Measurements from ENCODE around the gene ASPSCR1.

DNA sequence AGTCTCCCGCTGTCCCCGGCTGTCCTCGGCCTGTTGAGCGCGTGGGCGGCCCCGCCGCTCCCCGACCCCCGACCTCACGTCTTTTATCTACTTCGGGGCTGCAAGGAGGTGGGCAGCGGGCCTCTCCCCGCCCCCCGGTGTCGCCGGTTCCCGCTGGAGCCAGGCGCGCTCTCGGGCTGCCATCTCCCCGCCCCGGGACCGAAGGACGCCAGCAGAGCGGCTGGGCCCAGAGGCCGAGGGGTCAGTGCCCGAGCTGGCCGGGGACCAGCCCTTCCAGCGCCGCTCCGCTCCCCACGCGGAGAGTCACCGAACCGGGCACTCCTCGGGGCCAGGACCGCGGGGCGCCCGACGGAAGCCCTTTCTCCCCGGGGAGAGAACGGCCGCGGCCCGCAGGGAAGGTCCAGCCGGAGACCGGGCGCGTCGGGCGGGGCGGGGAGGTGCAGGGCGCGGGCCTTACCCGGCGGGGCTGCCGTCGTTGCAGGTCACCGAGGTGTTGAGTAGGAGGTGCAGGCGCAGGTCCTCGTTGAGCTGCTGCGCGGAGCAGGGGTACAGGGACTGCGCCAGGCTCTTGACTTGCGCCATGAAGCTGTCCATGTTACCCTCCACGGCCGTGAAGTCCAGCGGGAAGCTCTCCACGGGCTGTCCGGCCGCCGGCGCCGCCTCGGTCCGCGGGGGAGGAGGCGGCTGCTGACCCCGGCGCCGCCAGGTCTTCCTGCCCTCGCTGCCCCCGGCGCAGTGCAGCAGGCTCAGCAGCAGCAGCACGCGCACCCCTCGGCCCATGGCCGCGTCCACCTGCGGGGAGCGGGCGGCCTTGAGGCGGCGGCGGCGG lies 17.1 kb upstream of the ASPSCR1 start:
- no peak for TF ChIP-seq RFX5 (IDR thresholded peaks at IDR 0.05; ENCODE audit: low read depth, low read length)
- TF ChIP-seq, protein P1, sequence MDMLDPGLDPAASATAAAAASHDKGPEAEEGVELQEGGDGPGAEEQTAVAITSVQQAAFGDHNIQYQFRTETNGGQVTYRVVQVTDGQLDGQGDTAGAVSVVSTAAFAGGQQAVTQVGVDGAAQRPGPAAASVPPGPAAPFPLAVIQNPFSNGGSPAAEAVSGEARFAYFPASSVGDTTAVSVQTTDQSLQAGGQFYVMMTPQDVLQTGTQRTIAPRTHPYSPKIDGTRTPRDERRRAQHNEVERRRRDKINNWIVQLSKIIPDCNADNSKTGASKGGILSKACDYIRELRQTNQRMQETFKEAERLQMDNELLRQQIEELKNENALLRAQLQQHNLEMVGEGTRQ (IDR thresholded peaks at IDR 0.05; ENCODE audit: low read depth, low read length) = no peak
- no peak for TF ChIP-seq POLR2A (IDR thresholded peaks at IDR 0.05; ENCODE audit: low read depth, low read length)
- TF ChIP-seq, protein P2, sequence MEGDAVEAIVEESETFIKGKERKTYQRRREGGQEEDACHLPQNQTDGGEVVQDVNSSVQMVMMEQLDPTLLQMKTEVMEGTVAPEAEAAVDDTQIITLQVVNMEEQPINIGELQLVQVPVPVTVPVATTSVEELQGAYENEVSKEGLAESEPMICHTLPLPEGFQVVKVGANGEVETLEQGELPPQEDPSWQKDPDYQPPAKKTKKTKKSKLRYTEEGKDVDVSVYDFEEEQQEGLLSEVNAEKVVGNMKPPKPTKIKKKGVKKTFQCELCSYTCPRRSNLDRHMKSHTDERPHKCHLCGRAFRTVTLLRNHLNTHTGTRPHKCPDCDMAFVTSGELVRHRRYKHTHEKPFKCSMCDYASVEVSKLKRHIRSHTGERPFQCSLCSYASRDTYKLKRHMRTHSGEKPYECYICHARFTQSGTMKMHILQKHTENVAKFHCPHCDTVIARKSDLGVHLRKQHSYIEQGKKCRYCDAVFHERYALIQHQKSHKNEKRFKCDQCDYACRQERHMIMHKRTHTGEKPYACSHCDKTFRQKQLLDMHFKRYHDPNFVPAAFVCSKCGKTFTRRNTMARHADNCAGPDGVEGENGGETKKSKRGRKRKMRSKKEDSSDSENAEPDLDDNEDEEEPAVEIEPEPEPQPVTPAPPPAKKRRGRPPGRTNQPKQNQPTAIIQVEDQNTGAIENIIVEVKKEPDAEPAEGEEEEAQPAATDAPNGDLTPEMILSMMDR (conservative IDR thresholded peaks at IDR 0.05; ENCODE audit: low read depth, low read length) = no peak
- TF ChIP-seq BHLHE40 (IDR thresholded peaks at IDR 0.05; ENCODE audit: low read depth, low read length) = no peak
- no peak for TF ChIP-seq RAD21 (IDR thresholded peaks at IDR 0.05; ENCODE audit: low read length)
- TF ChIP-seq MXI1 (IDR thresholded peaks at IDR 0.05; ENCODE audit: borderline replicate concordance, low read depth, low read length) = no peak
